H9 (cell line): ENCODE data around the gene TRAK1. TPM values are rescaled to one million over a fixed set of nuclear protein-coding genes. Genes with fewer than 3 reads are reported as not detected.

ENCODE experiments used
- DNase-seq: peaks from one replicate; pipeline ENCODE4 v3.0.0-alpha.2; 2017
- H2AFZ ChIP-seq: one replicate; pipeline ENCODE4 v1.6.1; 2013; ENCODE audit warnings: mild to moderate bottlenecking, low read length, control low read depth, moderate library complexity
- H2AK5ac ChIP-seq: 2 replicates; pipeline ENCODE4 v1.6.1; 2013; ENCODE audit warnings: low read length, control low read depth, mixed read lengths; ENCODE audit not compliant: insufficient read length
- H2BK120ac ChIP-seq: one replicate; pipeline ENCODE4 v1.6.1; 2013; ENCODE audit warnings: low read depth, mild to moderate bottlenecking, low read length, control low read depth, inconsistent platforms; ENCODE audit not compliant: poor library complexity, severe bottlenecking
- H2BK12ac ChIP-seq: 2 replicates; pipeline ENCODE4 v1.6.1; 2013; ENCODE audit warnings: low read length, control low read depth, mixed read lengths, low read depth; ENCODE audit not compliant: insufficient read length
- H2BK15ac ChIP-seq: 2 replicates; pipeline ENCODE4 v1.6.1; 2013; ENCODE audit warnings: low read depth, low read length, control low read depth
- H2BK20ac ChIP-seq: one replicate; pipeline ENCODE4 v1.6.1; 2013; ENCODE audit warnings: low read depth, mild to moderate bottlenecking, low read length, control low read depth, inconsistent platforms; ENCODE audit not compliant: poor library complexity, severe bottlenecking
- H2BK5ac ChIP-seq: 2 replicates; pipeline ENCODE4 v1.6.1; 2013; ENCODE audit warnings: low read length, control low read depth, mixed read lengths; ENCODE audit not compliant: insufficient read length
- H3K14ac ChIP-seq: 2 replicates; pipeline ENCODE4 v1.6.1; 2013; ENCODE audit warnings: low read length, control low read depth; ENCODE audit not compliant: insufficient read depth
- H3K18ac ChIP-seq: 2 replicates; pipeline ENCODE4 v1.6.1; 2013; ENCODE audit warnings: low read depth, mild to moderate bottlenecking, mixed read lengths, low read length, control low read depth; ENCODE audit not compliant: insufficient read length
- H3K23ac ChIP-seq: 2 replicates; pipeline ENCODE4 v1.6.1; 2013; ENCODE audit warnings: low read length, control low read depth, mixed read lengths, low read depth; ENCODE audit not compliant: insufficient read length
- H3K23me2 ChIP-seq: 2 replicates; pipeline ENCODE4 v1.6.1; 2013; ENCODE audit warnings: low read depth, mild to moderate bottlenecking, mixed read lengths, low read length, control low read depth; ENCODE audit not compliant: insufficient read length, poor library complexity, severe bottlenecking
- H3K27ac ChIP-seq: 2 replicates; pipeline ENCODE4 v1.5.1; 2013; ENCODE audit warnings: low read length, control low read depth, mixed read lengths, low read depth; ENCODE audit not compliant: insufficient read length
- H3K27me3 ChIP-seq: 2 replicates; pipeline ENCODE4 v1.6.1; 2013; ENCODE audit warnings: low read length, control low read depth, inconsistent platforms; ENCODE audit not compliant: insufficient read depth
- H3K4ac ChIP-seq: 2 replicates; pipeline ENCODE4 v1.6.1; 2013; ENCODE audit warnings: low read depth, mild to moderate bottlenecking, control low read depth, inconsistent platforms, low read length, moderate library complexity
- H3K4me1 ChIP-seq: 2 replicates; pipeline ENCODE4 v1.6.1; 2013; ENCODE audit warnings: low read length, control low read depth, inconsistent platforms; ENCODE audit not compliant: insufficient read depth
- H3K4me2 ChIP-seq: 2 replicates; pipeline ENCODE4 v1.6.1; 2013; ENCODE audit warnings: low read length, control low read depth, mixed read lengths; ENCODE audit not compliant: insufficient read length, insufficient read depth
- H3K56ac ChIP-seq: 2 replicates; pipeline ENCODE4 v1.6.1; 2013; ENCODE audit warnings: low read depth, mild to moderate bottlenecking, mixed read lengths, low read length, control low read depth; ENCODE audit not compliant: insufficient read length
- H3K79me1 ChIP-seq: 2 replicates; pipeline ENCODE4 v1.6.1; 2013; ENCODE audit warnings: low read depth, mild to moderate bottlenecking, moderate library complexity, low read length, control low read depth, inconsistent platforms; ENCODE audit not compliant: insufficient read depth, poor library complexity, severe bottlenecking
- H3K79me2 ChIP-seq: 2 replicates; pipeline ENCODE4 v1.6.1; 2013; ENCODE audit warnings: low read length, control low read depth, inconsistent platforms; ENCODE audit not compliant: insufficient read depth
- H3K9ac ChIP-seq: 2 replicates; pipeline ENCODE4 v1.6.1; 2013; ENCODE audit warnings: low read length, control low read depth, mixed read lengths; ENCODE audit not compliant: insufficient read length; ENCODE audit errors: extremely low read depth
- H3K9me3 ChIP-seq: one replicate; pipeline ENCODE4 v1.6.1; 2013; ENCODE audit warnings: low read depth, low read length, inconsistent platforms; ENCODE audit not compliant: control insufficient read depth
- H3T11ph ChIP-seq: one replicate; pipeline ENCODE4 v1.6.1; 2013; ENCODE audit warnings: mild to moderate bottlenecking, low read length, control low read depth, inconsistent platforms
- H4K20me1 ChIP-seq: one replicate; pipeline ENCODE4 v1.6.1; 2013; ENCODE audit not compliant: control insufficient read depth, insufficient read length, insufficient read depth
- H4K5ac ChIP-seq: 2 replicates; pipeline ENCODE4 v1.6.1; 2013; ENCODE audit warnings: low read depth, mild to moderate bottlenecking, mixed read lengths, low read length, control low read depth; ENCODE audit not compliant: insufficient read length
- H4K8ac ChIP-seq: replicated peaks from 2 replicates; pipeline ENCODE4 v1.6.1; 2013; ENCODE audit warnings: low read length, control low read depth, mixed read lengths, low read depth; ENCODE audit not compliant: insufficient read length
- H4K91ac ChIP-seq: 2 replicates; pipeline ENCODE4 v1.6.1; 2013; ENCODE audit warnings: low read depth, mild to moderate bottlenecking, moderate library complexity, mixed read lengths, low read length, control low read depth; ENCODE audit not compliant: insufficient read length
- H3K27ac Mint-ChIP-seq, 3 experiments: 2 replicates in 2 of 3; 3 replicates in 1 of 3; pipeline ENCODE4 v1.8.0; 2020 to 2021; ENCODE audit warnings: mixed read lengths in 3 of 3, mild to moderate bottlenecking in 1 of 3, moderate library complexity in 1 of 3
- H3K27me3 Mint-ChIP-seq: 2 replicates; pipeline ENCODE4 v1.8.0; 2021; ENCODE audit warnings: low read depth, mild to moderate bottlenecking, moderate library complexity, mixed read lengths
- H3K36me3 Mint-ChIP-seq, 3 experiments: 2 replicates in 2 of 3; 3 replicates in 1 of 3; pipeline ENCODE4 v1.8.0; 2020 to 2021; ENCODE audit warnings: low read depth in 3 of 3, mixed read lengths in 3 of 3; ENCODE audit not compliant: insufficient read depth in 1 of 3
- H3K4me1 Mint-ChIP-seq, 2 experiments: 2 replicates each; pipeline ENCODE4 v1.8.0; 2020; ENCODE audit warnings: mixed read lengths in 2 of 2
- H3K4me3 Mint-ChIP-seq, 2 experiments: 2 replicates in 1 of 2; 3 replicates in 1 of 2; pipeline ENCODE4 v1.8.0; 2020 to 2021; ENCODE audit warnings: mild to moderate bottlenecking in 2 of 2, mixed read lengths in 2 of 2, moderate library complexity in 1 of 2
- H3K9me3 Mint-ChIP-seq, 2 experiments: 2 replicates in 1 of 2; 3 replicates in 1 of 2; pipeline ENCODE4 v1.8.0; 2020; ENCODE audit warnings: mild to moderate bottlenecking in 2 of 2, mixed read lengths in 2 of 2, moderate library complexity in 1 of 2
- CTCF ChIP-seq: fragments of 200-600 bp; sonication (generic); conservative IDR thresholded peaks from 3 replicates; pipeline ENCODE4 v1.8.0; 2021; ENCODE audit warnings: antibody characterized with exemption, mild to moderate bottlenecking
- total RNA-seq: library from RNA; stranded (reverse); gene quantifications from 2 replicates; pipeline ENCODE4 v1.2.1, GENCODE V29; 2021

The TRAK1 gene
- total RNA-seq, 1 experiment from 2014 or later: 34.2 TPM

GRCh38 chr3:42106646-42107045 is 15.5 kb downstream of the TRAK1 start:
- Histone ChIP-seq H3K18ac (no peak overlapping the region), H3K4me1 (no peaks in the 10 kb centered on the region), H3K14ac (no peak overlapping the region), H3T11ph (no peak overlapping the region), H3K23me2 (no peaks in the 10 kb centered on the region), H3K27ac (no peak overlapping the region), H3K4me2 (no peak overlapping the region), H2BK15ac (no peak overlapping the region), H4K20me1 (no peaks in the 10 kb centered on the region), H4K8ac (no peak overlapping the region), H3K4ac (no peak overlapping the region), H3K23ac (no peak overlapping the region), H4K91ac (no peak overlapping the region), H2BK5ac (no peak overlapping the region), H3K9ac (no peak overlapping the region), H2AK5ac (no peak overlapping the region), H2BK20ac (no peak overlapping the region), H2AFZ (no peak overlapping the region), H3K9me3 (no peaks in the 10 kb centered on the region), H3K79me2 (no peaks in the 10 kb centered on the region; the same call in 1 of the 2 replicates), H3K27me3 (no peaks in the 10 kb centered on the region), H2BK120ac (no peak overlapping the region), H4K5ac (no peak overlapping the region), H3K79me1 (no peaks in the 10 kb centered on the region), H2BK12ac (no peak overlapping the region), H3K56ac (no peak overlapping the region)
- H3K36me3 Mint-ChIP-seq: peaks cover 18 to 29% (median 25%) of the 10 kb centered on the region in 3 experiments
- H3K27ac Mint-ChIP-seq: no peak overlapping the region
- peaks cover 10 to 19% of the 10 kb centered on the region in 2 experiments for H3K9me3 Mint-ChIP-seq
- no peak for DNase-seq
- no peaks in the 10 kb centered on the region for H3K27me3 Mint-ChIP-seq
- peaks cover 0 to 7% of the 10 kb centered on the region in 2 experiments; a peak in 2 of 4 replicates for H3K4me1 Mint-ChIP-seq
- TF ChIP-seq CTCF: no peak
- no peak overlapping the region for H3K4me3 Mint-ChIP-seq
